HG02840 (cell line): Measurements from ENCODE around the gene RARRES1.
A peak's percentile ranks its signal among the peaks of the same experiment; 100 is the strongest.

ENCODE experiments used
- ATAC-seq: cut with Tn5 transposase; IDR thresholded peaks from one replicate; pipeline ENCODE4 v1.9.1; 2021; ENCODE audit warnings: mild to moderate bottlenecking, moderate library complexity, moderate number of reproducible peaks; ENCODE audit not compliant: unreplicated experiment, low FRiP score

The RARRES1 gene, protein sequence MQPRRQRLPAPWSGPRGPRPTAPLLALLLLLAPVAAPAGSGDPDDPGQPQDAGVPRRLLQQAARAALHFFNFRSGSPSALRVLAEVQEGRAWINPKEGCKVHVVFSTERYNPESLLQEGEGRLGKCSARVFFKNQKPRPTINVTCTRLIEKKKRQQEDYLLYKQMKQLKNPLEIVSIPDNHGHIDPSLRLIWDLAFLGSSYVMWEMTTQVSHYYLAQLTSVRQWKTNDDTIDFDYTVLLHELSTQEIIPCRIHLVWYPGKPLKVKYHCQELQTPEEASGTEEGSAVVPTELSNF

DNA sequence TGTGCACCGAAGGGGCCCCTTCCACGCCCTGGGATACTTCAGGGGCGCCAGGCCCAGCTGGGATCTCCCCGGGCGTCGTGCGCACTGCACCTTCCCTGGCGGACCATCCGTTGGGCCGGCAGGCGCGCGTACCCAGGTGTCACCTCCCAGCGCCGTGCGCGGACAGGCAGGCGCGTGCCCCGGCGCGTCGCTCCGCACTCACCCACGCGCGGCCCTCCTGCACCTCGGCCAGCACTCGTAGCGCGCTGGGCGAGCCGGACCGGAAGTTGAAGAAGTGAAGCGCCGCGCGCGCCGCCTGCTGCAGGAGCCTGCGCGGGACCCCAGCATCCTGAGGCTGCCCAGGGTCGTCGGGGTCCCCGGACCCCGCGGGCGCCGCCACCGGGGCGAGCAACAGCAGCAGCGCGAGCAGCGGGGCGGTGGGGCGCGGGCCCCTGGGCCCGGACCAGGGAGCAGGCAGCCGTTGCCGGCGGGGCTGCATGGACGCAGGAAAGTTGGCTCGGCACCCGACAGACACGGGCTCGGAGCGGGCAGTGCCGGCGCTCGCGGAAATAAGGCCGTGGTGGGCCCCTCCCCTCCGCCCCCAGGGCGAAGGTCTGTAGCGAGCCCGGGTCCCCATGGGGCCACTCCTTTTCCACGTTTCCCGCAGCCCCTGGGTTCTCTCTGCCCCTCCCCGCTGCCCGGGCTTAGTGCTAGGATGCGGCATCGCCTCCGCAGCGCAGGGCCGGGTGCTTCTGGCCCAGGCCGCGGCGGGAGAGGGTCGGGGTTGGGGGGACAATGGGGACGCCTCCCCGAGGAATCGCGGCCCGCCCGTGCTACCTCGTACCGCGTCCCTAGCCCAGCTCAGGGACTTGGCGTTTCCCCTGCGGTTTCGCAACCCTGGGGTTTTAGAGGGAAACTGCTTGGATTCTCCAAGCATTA lies at the start of gene RARRES1:
Gene RARRES1 (minus strand): TSS at position 520 of the 918 bp plus-strand sequence. CDS start 42 bp downstream, at position 478.
- ATAC-seq, result peak; percentile 69

GRCh38 chr3:158781849-158782248 lies 49.6 kb upstream of the RARRES1 start:
- no peak for ATAC-seq

- ATAC-seq, result no peak
These were observed 48.9 kb upstream of the RARRES1 start for GRCh38 chr3:158781191-158781590.

DNA sequence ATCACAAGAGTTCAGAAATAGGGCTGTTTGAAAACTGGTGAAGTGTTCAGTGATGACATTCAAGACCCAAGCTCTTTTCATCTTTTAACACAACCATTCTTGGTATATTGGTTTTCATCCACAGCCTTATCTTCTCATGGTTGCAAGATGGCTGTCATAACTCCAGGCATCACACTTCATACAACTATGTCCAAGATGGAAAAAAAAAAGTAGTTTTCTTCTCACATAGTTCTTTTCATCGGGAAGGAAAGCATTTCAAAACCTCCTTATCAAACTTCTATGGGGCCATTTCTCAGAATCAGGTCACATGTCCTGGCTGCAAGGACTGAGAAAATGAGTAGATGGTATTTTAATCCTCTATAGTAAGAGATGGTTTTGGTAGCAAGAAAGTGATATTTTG lies 48.5 kb upstream of the RARRES1 start:
- no peak for ATAC-seq

DNA sequence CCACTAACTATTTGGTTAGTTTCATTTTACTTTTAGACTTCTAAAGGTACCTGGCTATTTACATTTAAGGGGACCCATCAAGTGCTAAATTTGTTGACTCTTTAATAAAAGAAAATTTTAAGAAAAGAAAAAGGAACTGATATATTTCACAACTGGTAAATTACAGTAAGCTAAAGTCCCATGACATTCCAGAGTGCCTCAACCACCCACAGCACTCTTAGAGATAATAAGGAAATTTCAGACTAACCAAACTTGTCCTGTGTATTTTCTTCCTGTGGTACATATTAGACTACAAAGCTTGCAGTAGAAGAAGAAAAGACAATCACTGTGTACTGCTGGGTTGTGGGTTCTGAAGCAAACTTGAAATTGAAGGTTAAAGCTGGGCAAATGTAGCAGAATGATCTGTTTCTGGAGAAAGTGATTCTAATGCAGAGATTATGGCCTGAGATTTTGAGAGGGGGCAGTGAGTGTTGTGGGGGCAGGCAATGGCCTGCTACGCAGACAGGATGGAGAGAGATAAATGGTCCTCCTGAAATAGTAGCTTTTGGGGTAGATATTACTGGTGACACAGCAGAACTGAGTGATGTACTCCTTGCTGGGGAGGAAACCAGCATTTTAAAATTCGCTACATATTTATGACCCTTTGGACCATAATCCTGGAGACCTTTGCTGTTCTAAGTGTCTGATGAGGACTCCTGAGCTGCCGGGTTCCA lies 45.1 kb upstream of the RARRES1 start:
- ATAC-seq, result no peak

- no peak for ATAC-seq
These were observed 44.3 kb upstream of the RARRES1 start for GRCh38 chr3:158776531-158776930.

DNA sequence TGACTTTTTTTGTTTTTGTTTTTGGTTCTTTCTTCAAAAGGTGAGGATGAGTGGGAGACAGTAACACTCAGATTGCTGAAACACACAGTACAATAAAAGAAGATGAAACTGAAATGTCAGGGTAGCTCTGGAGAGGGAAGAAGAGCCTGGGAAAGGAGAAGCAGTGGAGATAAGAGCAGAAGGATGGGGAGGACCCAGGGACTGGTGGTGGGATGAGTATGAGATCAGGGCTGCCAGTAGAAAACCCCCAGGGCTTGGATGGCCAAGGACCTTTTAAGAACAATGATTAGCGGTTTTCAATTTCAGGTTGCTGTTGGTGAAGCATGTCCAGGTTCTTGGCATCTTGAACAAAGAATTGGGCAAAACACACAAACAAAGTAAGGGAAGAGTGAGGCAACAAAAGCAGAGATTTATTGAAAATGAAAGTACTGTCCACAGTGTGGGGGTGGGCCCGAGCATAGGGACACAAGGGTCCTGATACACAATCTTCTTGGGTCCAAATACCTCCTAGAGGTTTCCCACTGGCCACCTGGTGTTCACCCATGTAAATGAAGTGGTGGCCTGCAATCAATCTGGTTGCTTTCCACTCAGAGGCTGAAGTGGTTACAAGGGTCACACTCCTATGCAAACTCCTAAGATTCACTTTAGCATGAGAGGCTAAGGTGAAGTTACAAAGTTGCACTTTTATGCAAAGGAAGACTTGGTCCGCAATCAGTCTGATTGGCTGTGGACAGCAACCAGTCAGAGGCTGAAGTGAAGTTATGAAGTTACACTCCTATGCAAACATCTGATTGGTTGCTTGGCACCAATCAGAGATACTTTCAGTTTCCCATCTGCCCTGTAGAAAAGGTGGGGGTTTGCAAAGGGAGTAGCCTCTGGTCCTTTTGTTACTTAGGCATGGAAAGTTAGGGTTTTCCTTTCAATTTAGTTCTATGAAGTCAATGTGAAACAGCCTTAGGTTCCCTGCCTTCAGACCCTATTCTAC lies 43.5 kb upstream of the RARRES1 start:
- no peak for ATAC-seq

GRCh38 chr3:158774965-158775364 lies 42.7 kb upstream of the RARRES1 start:
- no peak for ATAC-seq

DNA sequence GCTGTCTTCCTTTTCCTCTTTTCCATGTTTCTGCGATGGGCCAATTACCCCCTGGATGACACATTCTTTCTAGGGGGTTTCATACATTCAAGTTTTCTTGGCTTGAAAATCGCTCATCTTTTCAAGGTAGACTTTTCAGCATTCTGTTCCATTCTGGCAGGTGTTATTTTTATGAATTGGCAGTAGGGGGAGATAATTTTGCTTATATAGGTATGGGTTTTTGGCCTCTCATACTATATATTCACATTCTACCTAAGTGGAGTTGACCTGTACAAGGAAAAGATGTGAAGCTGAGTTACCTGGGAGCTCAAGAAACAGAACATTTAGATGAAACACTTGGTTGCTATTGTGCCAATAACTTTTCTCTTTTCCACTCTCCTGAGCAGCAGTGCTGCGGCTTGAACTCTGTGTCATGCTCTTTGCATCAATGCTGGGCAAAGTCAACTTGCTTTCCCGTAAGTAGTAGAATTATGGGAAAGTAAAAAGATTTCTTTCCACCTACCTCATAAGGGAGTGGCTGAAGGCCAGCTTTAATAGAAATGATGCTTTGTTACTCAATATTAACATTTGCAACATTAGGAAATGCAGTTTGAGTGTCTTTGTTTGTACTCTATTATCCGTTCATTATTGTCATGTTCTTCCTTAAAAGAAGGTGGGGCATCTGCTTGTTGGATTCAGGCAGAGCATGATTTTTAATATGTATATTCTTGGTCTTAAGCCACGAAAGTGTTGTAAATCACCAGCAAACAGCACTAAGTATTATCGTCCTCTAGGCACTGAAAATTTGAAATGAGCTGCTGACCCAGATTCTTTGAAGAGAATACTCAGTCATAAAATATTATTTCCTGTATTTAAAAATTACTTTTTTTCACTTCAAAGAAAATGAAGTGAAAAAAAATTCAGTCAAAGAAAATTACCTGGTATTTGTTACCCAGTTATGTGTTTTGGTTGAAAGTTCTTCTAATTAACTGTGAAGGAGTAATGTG lies 41.9 kb upstream of the RARRES1 start:
- ATAC-seq, result no peak

DNA sequence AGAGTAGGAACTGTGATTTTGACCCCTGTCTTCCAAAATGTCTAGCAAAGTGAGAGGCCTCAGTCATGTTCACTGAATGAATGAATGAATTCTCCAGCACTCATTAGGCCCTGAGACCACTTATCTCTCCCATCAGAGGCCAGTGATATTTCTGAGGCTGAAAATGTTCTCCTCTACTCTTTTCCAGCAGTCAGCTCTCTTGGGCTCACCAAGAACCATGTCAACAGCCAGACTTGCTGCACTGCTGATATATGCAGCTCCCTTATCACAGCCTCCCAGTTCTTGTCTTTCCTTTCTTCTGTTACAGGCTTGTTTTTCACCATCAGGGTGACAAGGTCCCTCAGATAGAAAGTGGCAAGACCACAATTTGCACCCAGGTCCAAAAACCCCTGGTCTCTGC lies 40.9 kb upstream of the RARRES1 start:
- ATAC-seq, result no peak

GRCh38 chr3:158771982-158772381 lies 39.7 kb upstream of the RARRES1 start:
- no peak for ATAC-seq

DNA sequence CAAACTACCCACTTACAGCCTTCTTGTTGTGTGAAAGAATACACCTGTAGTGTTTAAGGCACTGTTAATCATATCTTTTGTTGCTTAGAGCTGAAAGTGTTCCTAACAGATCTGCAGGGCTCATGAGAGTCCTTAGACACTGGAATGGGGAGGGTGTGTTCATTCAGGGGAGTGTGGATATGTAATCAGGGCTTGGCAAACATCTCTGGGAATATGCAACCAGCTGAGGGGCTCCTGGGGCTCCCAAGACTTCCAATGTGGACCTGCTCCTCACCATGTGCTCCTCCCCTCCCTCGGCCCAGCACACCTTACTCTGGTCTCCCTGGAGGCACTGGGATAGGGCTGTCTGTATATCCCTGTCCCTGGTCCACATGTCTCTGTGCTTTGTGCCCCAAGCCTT lies 39.3 kb upstream of the RARRES1 start:
- no peak for ATAC-seq

- no peak for ATAC-seq
These were observed 38.6 kb upstream of the RARRES1 start for GRCh38 chr3:158770741-158771350.

DNA sequence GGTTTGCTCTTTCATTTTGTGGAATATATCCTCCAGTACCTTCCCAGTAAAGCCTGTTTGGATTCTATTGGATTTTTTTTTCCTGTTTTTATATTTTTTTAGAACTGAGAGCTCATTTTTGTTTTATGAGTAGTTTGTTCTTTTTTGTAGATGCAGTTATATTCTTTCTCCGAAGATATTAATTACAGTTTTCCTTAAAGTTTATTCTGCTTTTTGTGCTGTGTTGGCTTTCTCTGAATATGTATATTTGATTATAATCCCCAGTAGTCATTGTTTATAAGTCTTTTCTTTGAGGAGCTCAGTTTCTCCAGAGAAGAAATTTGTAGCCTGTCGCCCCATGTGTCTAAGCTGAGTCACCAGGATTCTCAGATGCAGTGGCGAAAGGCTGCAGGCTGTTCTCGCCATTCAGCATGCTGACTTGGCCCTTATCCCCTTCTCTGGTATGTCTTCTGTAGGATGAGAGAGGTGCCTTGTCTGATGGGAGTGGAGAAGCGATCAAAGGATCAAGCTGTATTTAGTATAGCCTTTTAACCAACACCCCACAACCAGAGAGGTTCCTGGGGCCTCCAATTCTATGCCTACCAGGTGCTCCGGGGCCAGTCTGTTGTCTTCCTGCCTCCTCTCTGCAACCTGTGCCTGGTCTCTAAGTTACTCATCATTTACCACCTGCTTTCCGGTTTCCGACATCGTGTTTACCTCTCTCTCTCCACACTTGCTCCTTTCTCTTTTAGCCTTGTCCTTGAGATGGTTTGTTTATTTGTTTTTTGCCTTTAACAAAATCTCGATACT lies 37.9 kb upstream of the RARRES1 start:
- ATAC-seq, result no peak

DNA sequence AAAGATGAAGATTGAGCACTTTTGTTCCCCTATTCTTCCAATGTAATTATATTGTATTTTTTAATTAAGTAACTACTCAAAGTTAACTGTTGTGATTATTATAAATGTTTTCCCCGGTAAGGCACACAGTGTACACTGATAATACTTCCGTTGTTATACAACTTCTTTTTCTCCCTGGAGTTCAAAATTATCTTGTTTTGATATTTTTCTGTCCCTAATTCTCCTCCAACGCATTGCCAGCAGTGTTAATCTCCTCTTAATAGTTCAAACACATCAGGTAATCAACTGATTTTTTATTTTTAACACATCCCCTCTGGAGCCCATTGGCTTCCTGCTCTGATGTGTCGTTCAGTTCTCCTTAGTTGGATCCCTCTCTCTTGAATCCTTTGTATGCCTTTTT lies 37.3 kb upstream of the RARRES1 start:
- no peak for ATAC-seq

DNA sequence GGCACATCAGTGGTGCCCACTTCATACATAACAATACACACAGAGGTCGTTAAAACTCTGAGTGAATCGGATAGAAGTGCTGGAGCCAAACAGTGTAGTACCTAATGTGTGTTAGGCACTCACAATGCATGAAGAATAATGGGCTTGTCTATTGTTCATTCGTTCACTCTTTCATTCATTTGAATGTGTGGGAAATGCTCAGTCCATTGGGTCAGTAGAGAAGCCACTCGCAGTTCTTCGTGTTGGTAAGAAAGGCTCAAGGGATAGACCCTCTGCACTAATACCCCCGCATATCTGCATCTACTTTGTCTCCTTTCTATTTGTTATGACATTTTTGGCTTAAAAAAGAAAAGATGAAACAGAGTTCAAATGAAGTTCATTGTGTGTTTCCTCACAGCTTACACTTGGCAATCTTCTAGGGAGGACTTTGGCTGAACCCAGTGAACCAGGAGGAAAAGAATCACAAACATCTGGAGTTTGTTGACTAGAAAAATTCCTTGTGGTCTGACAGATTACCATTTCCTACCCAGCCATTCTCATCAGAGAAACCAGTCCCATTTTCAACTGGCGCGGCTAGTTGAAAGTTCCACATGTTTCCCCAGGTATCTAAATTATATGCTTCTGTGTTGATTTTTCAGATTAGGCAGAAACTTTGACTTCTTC lies 36.8 kb upstream of the RARRES1 start:
- no peak for ATAC-seq

DNA sequence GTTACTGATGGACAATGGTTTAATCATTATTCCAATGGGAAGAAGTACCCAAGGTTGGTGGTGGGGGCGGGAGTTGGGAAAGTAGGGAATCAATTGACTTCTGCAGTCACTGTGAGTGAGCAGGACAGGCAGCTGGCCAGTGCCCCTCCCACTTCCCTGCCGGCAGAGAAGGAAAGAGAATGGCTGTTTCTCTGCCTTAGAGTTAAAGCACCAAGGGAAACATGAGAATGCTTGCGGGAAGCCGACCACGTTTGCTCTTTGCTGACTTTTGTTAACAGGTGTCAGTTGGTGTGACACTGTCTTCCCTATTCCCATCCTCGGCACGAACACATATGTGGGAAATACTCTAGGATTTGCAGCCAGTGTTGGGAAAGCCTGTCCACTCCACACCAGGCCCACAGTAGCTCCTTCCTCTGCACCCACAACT lies 36.1 kb upstream of the RARRES1 start:
- no peak for ATAC-seq
